MCF 10A (cell line): ENCODE results near the gene KCNJ1. TPM values are rescaled to one million over a fixed set of nuclear protein-coding genes. Genes with fewer than 3 reads are reported as not detected.

Source experiments
- BruUV-seq: library from RNA; stranded (reverse); fragments of 400-500 nt; replicated peaks from 2 replicates; lab custom pipeline; 2021; lab: Mats Ljungman, UMichigan
- CTCF ChIA-PET: fragments of 300-600 bp; sonication (Branson Sonifier 250); formaldehyde crosslinking; extraction: SDS; loops from one replicate; lab custom pipeline; 2021; ENCODE audit warnings: antibody characterized with exemption, inconsistent platforms; lab: Yijun Ruan, JAX
- POLR2A ChIA-PET: fragments of 300-600, 350-650 bp; sonication (Branson Sonifier 250); formaldehyde crosslinking; extraction: SDS; loops from one replicate; lab custom pipeline; 2020; ENCODE audit warnings: antibody characterized with exemption, inconsistent platforms; lab: Yijun Ruan, JAX
- DNase-seq: peaks from one replicate; pipeline ENCODE4 v3.0.0-alpha.2; 2018; ENCODE audit not compliant: unreplicated experiment
- H3K27ac Mint-ChIP-seq: one replicate; pipeline ENCODE4 v1.8.0; 2022; ENCODE audit warnings: mild to moderate bottlenecking, low read depth, mixed read lengths; ENCODE audit not compliant: unreplicated experiment
- H3K27me3 Mint-ChIP-seq: one replicate; pipeline ENCODE4 v1.8.0; 2022; ENCODE audit warnings: mixed read lengths; ENCODE audit not compliant: insufficient read depth, unreplicated experiment
- H3K36me3 Mint-ChIP-seq: one replicate; pipeline ENCODE4 v1.8.0; 2022; ENCODE audit warnings: mild to moderate bottlenecking, moderate library complexity, mixed read lengths; ENCODE audit not compliant: insufficient read depth, unreplicated experiment
- H3K4me1 Mint-ChIP-seq: one replicate; pipeline ENCODE4 v1.8.0; 2022; ENCODE audit warnings: mixed read lengths; ENCODE audit not compliant: insufficient read depth, unreplicated experiment
- H3K4me3 Mint-ChIP-seq: one replicate; pipeline ENCODE4 v1.8.0; 2022; ENCODE audit warnings: mild to moderate bottlenecking, moderate library complexity, mixed read lengths; ENCODE audit not compliant: unreplicated experiment
- H3K9me3 Mint-ChIP-seq: one replicate; pipeline ENCODE4 v1.8.0; 2022; ENCODE audit warnings: mixed read lengths; ENCODE audit not compliant: unreplicated experiment
- CTCF ChIP-seq: fragments of 200-600 bp; IDR thresholded peaks from one replicate; pipeline ENCODE4 v1.8.0; 2022; ENCODE audit warnings: antibody characterized with exemption, mild to moderate bottlenecking; ENCODE audit not compliant: unreplicated experiment
- intact Hi-C: fragments of 100-400 bp; cut with micrococcal nuclease; formaldehyde crosslinking; loops from 2 replicates; pipeline ENCODE4 v1.14.1; 2022
- total RNA-seq: library from RNA; stranded (reverse); gene quantifications from 2 replicates; pipeline ENCODE4 v1.2.3, GENCODE V29; 2022

The KCNJ1 gene
- total RNA-seq, 1 experiment from 2014 or later: not detected

- ChIA-PET POLR2A (no interaction called here), CTCF (interaction anchor here (0.6 to 2.5 kb wide), 3 partner anchors 29 to 647 kb away, joined by 3 to 5 read pairs (median 4); no protein-coding TSS in a partner anchor)
- H3K36me3 Mint-ChIP-seq: no peaks in the 10 kb centered on the region
- H3K4me3 Mint-ChIP-seq: no peak overlapping the region
- intact Hi-C loops: no loop called here
- no peaks in the 10 kb centered on the region for H3K27me3 Mint-ChIP-seq
- no peak for TF ChIP-seq CTCF
- no peak overlapping the region for H3K27ac Mint-ChIP-seq
- no TSS peak for BruUV-seq
- H3K9me3 Mint-ChIP-seq: no peaks in the 10 kb centered on the region
- peaks cover 6% of the 10 kb centered on the region for H3K4me1 Mint-ChIP-seq
- DNase-seq: no peak
These were observed 6.3 kb downstream of the KCNJ1 start for GRCh38 chr11:128860571-128861361.

GRCh38 chr11:128859563-128860441 lies 7.3 kb downstream of the KCNJ1 start:
- Mint-ChIP-seq H3K9me3 (no peaks in the 10 kb centered on the region), H3K4me1 (peaks cover 6% of the 10 kb centered on the region), H3K4me3 (no peak overlapping the region), H3K27me3 (no peaks in the 10 kb centered on the region), H3K27ac (no peak overlapping the region), H3K36me3 (no peaks in the 10 kb centered on the region)
- ChIA-PET CTCF (interaction anchor here (0.7 to 2.5 kb wide), 2 partner anchors 28 to 43 kb away, joined by 4 to 5 read pairs; no protein-coding TSS in a partner anchor), POLR2A (no interaction called here)
- BruUV-seq: no TSS peak
- peak; percentile 35 for DNase-seq
- intact Hi-C loops: no loop called here
- TF ChIP-seq CTCF: peak; percentile 62

- Mint-ChIP-seq H3K4me1 (no peaks in the 10 kb centered on the region), H3K4me3 (no peak overlapping the region), H3K9me3 (no peaks in the 10 kb centered on the region), H3K27me3 (no peaks in the 10 kb centered on the region), H3K27ac (no peak overlapping the region), H3K36me3 (no peaks in the 10 kb centered on the region)
- intact Hi-C loops: no loop called here
- POLR2A ChIA-PET: interaction anchor here (1.1 kb wide), 1 partner anchor 48 kb away, joined by 3 read pairs; no protein-coding TSS in a partner anchor
- CTCF ChIA-PET: interaction anchor here (0.6 to 1.6 kb wide), 3 partner anchors 28 to 578 kb away, joined by 3 to 8 read pairs (median 5); no protein-coding TSS in a partner anchor
- BruUV-seq: no TSS peak
- DNase-seq: no peak
- TF ChIP-seq CTCF: no peak
These were observed 9.8 kb downstream of the KCNJ1 start for GRCh38 chr11:128857341-128857740.

GRCh38 chr11:128856241-128856640 lies 10.9 kb downstream of the KCNJ1 start:
- intact Hi-C loops: no loop called here

More at GRCh38 chr11:128856241-128856640, 10.9 kb downstream of the KCNJ1 start:
- CTCF ChIA-PET: interaction anchor here (2.5 kb wide), 1 partner anchor 29 kb away, joined by 7 read pairs; no protein-coding TSS in a partner anchor
- Mint-ChIP-seq H3K36me3 (no peaks in the 10 kb centered on the region), H3K9me3 (no peaks in the 10 kb centered on the region), H3K4me3 (no peak overlapping the region), H3K27me3 (no peaks in the 10 kb centered on the region), H3K4me1 (no peaks in the 10 kb centered on the region), H3K27ac (no peak overlapping the region)
- TF ChIP-seq CTCF: no peak
- POLR2A ChIA-PET: no interaction called here
- DNase-seq: no peak
- no TSS peak for BruUV-seq
